ENCODE measurements around the gene HHLA2.
"Not testable (repeated sequence)": the region's sequence is repeated elsewhere in the genome, so short reads cannot be mapped to it uniquely, and the experiment has no call there.

Gene HHLA2, protein sequence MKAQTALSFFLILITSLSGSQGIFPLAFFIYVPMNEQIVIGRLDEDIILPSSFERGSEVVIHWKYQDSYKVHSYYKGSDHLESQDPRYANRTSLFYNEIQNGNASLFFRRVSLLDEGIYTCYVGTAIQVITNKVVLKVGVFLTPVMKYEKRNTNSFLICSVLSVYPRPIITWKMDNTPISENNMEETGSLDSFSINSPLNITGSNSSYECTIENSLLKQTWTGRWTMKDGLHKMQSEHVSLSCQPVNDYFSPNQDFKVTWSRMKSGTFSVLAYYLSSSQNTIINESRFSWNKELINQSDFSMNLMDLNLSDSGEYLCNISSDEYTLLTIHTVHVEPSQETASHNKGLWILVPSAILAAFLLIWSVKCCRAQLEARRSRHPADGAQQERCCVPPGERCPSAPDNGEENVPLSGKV

DNA sequence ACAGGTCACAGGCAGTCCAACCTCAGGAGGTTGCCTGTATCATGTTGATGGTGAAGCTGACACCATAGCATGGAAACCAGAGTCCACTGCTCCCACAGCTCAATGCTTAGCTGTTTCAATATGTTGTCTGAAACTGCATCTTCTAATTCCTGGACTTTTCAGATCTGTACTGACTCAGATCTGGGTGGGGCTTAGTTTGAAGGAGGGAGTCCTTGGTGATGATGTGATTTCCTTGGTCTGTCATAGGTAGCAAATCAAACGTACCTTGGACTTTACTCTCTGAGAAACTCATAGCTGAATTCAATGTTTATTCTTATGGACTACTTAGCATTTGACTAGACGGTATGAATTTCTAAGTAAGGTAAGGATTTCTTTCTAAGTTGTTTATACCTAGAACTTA is at the start of gene HHLA2:
Gene HHLA2 (plus strand): TSS at position 310 of the 400 bp plus-strand sequence. CDS start 55,266 bp downstream, outside the sequence.
- TF ChIP-seq POLR2AphosphoS5 (IDR thresholded peaks at IDR 0.05; ENCODE audit: borderline replicate concordance, low read depth, low read length), result no peak
- TF ChIP-seq FOXP2 (optimal IDR thresholded peaks at IDR 0.05; ENCODE audit: control extremely low read depth, extremely low read length, insufficient read depth), result no peak
- no peak for TF ChIP-seq EZH2 (IDR thresholded peaks at IDR 0.05)
- no peak within 1 kb of the TSS for H3K27ac ChIP-seq
- no peaks in the 10 kb centered on the region for H3K36me3 ChIP-seq (ENCODE audit: insufficient read depth, low read length)
- no peak within 1 kb of the TSS for H3K9ac ChIP-seq (ENCODE audit: insufficient read length)
- no peaks in the 10 kb centered on the region for H3K9me3 ChIP-seq (ENCODE audit: low read depth, low read length)
- no peak within 1 kb of the TSS for H3K4me3 ChIP-seq
- no peak for DNase-seq (ENCODE audit: low read depth, low spot score)

DNA sequence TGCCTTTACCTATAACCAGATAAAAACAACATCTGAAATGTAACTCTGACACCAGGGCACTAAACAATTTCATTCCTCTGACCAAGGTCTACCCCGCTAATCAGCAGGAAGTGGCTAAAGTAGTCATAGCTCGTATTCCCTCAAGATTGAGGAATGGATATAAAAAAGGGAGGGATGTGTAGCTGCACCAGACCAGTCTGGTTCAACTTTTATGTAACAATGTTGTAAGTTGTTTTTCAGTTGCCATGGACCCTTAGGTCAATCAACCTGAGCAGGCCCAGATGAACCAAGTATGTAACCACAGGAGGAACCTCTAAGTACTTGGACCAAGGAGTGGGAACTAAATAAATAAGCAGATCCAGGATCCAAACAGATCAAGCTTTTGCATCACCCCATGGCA is 45.7 kb upstream of the HHLA2 start:
- Histone ChIP-seq H3K4me3 (no peak overlapping the region), H3K9me3 (ENCODE audit: low read depth, low read length) (no peaks in the 10 kb centered on the region), H3K36me3 (ENCODE audit: insufficient read depth, low read length) (no peaks in the 10 kb centered on the region), H3K9ac (ENCODE audit: insufficient read length) (no peak overlapping the region), H3K27ac (no peak overlapping the region)
- TF ChIP-seq FOXP2 (optimal IDR thresholded peaks at IDR 0.05; ENCODE audit: control extremely low read depth, extremely low read length, insufficient read depth), result no peak
- TF ChIP-seq EZH2 (IDR thresholded peaks at IDR 0.05), result no peak
- no peak for TF ChIP-seq POLR2AphosphoS5 (IDR thresholded peaks at IDR 0.05; ENCODE audit: borderline replicate concordance, low read depth, low read length)
- DNase-seq (ENCODE audit: low read depth, low spot score), result no peak

DNA sequence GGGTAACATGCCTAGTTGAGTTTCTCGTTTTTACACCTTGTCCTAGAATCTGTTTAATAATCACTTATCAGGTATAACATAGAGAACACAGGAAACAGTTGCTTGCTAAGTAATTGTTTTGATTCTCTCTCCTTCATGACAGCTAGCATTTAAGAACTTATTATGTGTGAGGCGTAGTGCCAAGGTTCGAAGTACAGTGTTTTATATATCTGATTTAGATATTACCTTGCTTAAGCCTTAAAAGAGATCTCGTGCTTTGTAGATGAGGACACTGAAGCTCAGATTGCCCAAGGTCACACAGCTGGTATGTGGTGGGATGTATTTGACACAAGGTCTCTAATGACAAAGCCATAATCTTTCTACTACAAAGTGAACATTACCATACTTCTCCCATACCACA is 45.1 kb upstream of the HHLA2 start:
- DNase-seq (ENCODE audit: low read depth, low spot score), result no peak
- H3K9me3 ChIP-seq (ENCODE audit: low read depth, low read length), result no peaks in the 10 kb centered on the region
- H3K27ac ChIP-seq, result no peak overlapping the region
- no peaks in the 10 kb centered on the region for H3K36me3 ChIP-seq (ENCODE audit: insufficient read depth, low read length)
- H3K9ac ChIP-seq (ENCODE audit: insufficient read length), result no peak overlapping the region
- TF ChIP-seq EZH2 (IDR thresholded peaks at IDR 0.05), result no peak
- no peak for TF ChIP-seq FOXP2 (optimal IDR thresholded peaks at IDR 0.05; ENCODE audit: control extremely low read depth, extremely low read length, insufficient read depth)
- TF ChIP-seq POLR2AphosphoS5 (IDR thresholded peaks at IDR 0.05; ENCODE audit: borderline replicate concordance, low read depth, low read length), result no peak
- H3K4me3 ChIP-seq, result no peak overlapping the region

DNA sequence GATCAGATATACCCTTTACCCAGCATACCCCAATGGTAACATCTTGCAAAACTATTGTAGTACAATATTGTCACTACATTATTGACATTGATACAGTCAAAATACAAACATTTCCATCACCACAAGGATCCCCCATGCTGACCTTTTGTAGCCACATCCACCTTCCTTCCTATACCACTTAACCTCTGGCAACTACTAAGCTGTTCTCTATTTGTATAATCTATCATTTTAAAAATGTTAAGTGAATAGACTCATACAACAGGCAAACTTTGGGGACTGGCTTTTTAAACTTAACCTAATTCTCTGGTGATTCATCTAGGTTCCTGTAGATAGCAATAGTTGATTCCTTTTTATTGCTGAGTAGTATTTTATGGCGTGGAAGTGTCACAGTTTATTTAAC is 44.5 kb upstream of the HHLA2 start:
- Histone ChIP-seq H3K9me3 (ENCODE audit: low read depth, low read length) (no peaks in the 10 kb centered on the region), H3K27ac (no peak overlapping the region), H3K36me3 (ENCODE audit: insufficient read depth, low read length) (no peaks in the 10 kb centered on the region), H3K4me3 (no peak overlapping the region), H3K9ac (ENCODE audit: insufficient read length) (no peak overlapping the region)
- no peak for TF ChIP-seq POLR2AphosphoS5 (IDR thresholded peaks at IDR 0.05; ENCODE audit: borderline replicate concordance, low read depth, low read length)
- TF ChIP-seq FOXP2 (optimal IDR thresholded peaks at IDR 0.05; ENCODE audit: control extremely low read depth, extremely low read length, insufficient read depth), result no peak
- no peak for TF ChIP-seq EZH2 (IDR thresholded peaks at IDR 0.05)
- no peak for DNase-seq (ENCODE audit: low read depth, low spot score)

DNA sequence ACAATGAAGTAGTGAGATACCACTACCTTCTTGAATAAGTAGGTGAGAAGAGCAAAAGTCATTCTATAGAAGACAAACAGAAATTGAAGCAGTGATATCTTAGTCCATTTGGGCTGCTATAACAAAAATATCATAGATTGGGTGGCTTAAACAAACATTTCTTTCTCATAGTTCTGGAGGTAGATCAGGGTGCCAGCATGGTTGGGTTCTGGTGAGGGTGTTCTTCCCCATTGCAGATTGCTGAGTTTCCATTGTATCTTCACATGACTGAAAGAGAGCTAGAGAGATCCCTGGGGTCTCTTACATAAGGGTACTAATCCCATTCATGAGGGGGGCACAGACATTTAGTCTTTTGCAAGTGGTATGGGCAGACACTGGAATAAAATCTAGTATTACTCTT is 41.2 kb upstream of the HHLA2 start:
- Histone ChIP-seq H3K27ac (no peak overlapping the region), H3K36me3 (ENCODE audit: insufficient read depth, low read length) (no peaks in the 10 kb centered on the region), H3K9ac (ENCODE audit: insufficient read length) (no peak overlapping the region), H3K9me3 (ENCODE audit: low read depth, low read length) (no peaks in the 10 kb centered on the region), H3K4me3 (no peak overlapping the region)
- no peak for TF ChIP-seq EZH2 (IDR thresholded peaks at IDR 0.05)
- no peak for TF ChIP-seq FOXP2 (optimal IDR thresholded peaks at IDR 0.05; ENCODE audit: control extremely low read depth, extremely low read length, insufficient read depth)
- no peak for TF ChIP-seq POLR2AphosphoS5 (IDR thresholded peaks at IDR 0.05; ENCODE audit: borderline replicate concordance, low read depth, low read length)
- no peak for DNase-seq (ENCODE audit: low read depth, low spot score)

DNA sequence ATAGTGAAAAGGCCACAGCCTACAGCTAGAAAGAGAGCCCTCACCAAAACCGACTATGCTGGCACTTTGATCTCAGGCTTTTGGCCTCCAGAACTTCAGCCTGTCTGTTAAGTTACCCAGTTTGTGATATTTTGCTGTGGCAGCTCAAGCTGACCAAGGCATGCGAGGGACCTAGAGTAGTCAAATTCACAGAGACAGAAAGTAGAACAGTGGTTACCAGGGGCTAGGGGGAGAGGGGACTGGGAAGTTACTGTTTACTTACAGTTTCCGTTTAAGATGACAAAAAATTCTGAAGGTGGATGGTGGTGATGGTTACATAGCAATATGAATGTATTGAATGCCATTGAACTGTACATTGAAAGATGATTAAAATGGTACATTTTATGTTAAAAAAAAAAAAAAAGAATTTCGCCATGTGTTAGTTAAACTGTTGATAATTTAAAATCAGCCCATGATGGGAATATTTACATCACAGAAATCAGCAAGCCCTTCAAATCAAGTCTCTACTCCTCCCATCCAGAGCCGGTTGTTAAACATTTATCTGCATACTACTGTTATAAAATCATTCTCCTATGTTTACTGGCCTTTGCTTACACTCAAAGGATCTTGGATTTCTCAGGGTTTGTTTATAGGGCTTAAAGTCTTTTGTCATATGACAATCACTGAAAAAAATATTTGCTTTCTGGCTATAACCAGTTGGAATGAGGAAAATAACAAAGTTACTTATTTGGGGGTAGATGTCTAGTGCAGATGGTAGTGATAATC is 31.6 kb upstream of the HHLA2 start:
- not testable (repeated sequence) for H3K27ac ChIP-seq; H3K4me3 ChIP-seq; DNase-seq (ENCODE audit: low read depth, low spot score); H3K9me3 ChIP-seq (ENCODE audit: low read depth, low read length); H3K36me3 ChIP-seq (ENCODE audit: insufficient read depth, low read length); H3K9ac ChIP-seq (ENCODE audit: insufficient read length)

DNA sequence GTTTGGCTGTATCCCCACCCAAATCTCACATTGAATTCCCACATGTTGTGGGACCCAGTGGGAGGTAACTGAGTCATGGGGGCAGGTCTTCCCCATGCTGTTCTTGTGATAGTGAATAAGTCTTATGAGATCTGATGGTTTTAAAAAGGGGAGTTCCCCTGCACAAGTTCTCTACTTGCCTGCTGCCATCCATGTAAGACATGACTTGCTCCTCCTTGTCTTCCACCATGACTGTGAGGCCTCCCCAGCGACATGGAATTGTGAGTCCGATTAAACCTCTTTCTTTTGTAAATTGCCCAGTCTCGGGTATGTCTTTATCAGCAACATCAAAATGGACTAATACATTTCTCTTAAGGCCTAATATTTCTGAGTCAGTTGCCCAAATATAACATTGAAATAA is 28.1 kb upstream of the HHLA2 start:
- H3K9ac ChIP-seq (ENCODE audit: insufficient read length), result not testable (repeated sequence)

DNA sequence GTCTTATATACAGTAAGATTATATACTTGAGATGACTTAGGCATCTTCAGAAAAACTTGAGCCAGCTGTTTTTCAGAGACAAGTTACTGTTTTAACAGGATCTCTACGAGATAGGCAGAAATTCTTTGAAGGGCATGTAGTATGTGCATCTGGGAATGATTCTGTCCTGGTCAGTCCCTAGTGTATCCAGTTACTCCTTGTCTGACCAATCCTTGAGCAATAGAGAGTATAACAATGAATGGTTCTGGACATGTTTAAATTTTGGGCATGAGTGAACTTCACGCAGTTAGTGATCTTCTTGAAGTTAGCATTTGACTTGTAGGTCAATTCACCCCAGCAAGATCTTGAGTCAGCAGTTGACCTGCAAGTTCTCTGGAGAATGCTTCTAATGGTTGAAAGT is 24.7 kb upstream of the HHLA2 start:
- H3K9me3 ChIP-seq (ENCODE audit: low read depth, low read length), result no peaks in the 10 kb centered on the region
- no peak overlapping the region for H3K9ac ChIP-seq (ENCODE audit: insufficient read length)
- TF ChIP-seq FOXP2 (optimal IDR thresholded peaks at IDR 0.05; ENCODE audit: control extremely low read depth, extremely low read length, insufficient read depth) (no peak), POLR2AphosphoS5 (IDR thresholded peaks at IDR 0.05; ENCODE audit: borderline replicate concordance, low read depth, low read length) (no peak), EZH2 (IDR thresholded peaks at IDR 0.05) (no peak)
- no peak overlapping the region for H3K27ac ChIP-seq
- no peaks in the 10 kb centered on the region for H3K36me3 ChIP-seq (ENCODE audit: insufficient read depth, low read length)
- DNase-seq (ENCODE audit: low read depth, low spot score), result no peak
- H3K4me3 ChIP-seq, result no peak overlapping the region

More for the DNA sequence above, 28.1 kb upstream of the HHLA2 start:
- not testable (repeated sequence) for H3K27ac ChIP-seq; H3K9me3 ChIP-seq (ENCODE audit: low read depth, low read length); H3K4me3 ChIP-seq; H3K36me3 ChIP-seq (ENCODE audit: insufficient read depth, low read length); DNase-seq (ENCODE audit: low read depth, low spot score)

DNA sequence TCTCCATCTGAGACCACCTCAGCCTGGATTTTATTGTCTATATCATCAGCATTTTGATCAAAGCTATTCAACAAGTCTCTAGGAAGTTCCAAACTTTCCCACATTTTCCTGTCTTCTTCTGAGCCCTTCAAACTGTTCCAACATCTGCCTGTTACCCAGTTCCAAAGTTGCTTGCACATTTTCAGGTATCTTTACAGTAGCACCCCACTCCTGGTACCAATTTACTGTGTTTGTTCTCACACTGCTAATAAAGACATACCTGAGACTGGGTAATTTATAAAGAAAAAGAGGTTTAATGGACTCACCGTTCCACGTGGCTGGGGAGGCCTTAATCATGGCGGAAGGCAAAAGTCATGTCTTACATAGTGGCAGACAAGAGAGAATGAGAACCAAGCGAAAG is 17.3 kb upstream of the HHLA2 start:
- H3K9ac ChIP-seq (ENCODE audit: insufficient read length); H3K9me3 ChIP-seq (ENCODE audit: low read depth, low read length); H3K27ac ChIP-seq; DNase-seq (ENCODE audit: low read depth, low spot score); H3K36me3 ChIP-seq (ENCODE audit: insufficient read depth, low read length); H3K4me3 ChIP-seq: not testable (repeated sequence)

Data from SK-N-MC (cell line).